Urinary bladder (tissue), 4 donors: ENCODE data around the gene GRK2. TPM values are rescaled to one million over a fixed set of nuclear protein-coding genes. Genes with fewer than 3 reads are reported as not detected.

Source experiments
- DNase-seq: peaks from one replicate; pipeline ENCODE4 v3.0.0-alpha.2; 2015; ENCODE audit errors: extremely low spot score
- H3K27ac ChIP-seq: one replicate; pipeline ENCODE4 v1.5.1; 2013; ENCODE audit warnings: low read depth, mild to moderate bottlenecking, moderate library complexity
- H3K36me3 ChIP-seq: one replicate; pipeline ENCODE4 v1.6.1; 2013; ENCODE audit warnings: mild to moderate bottlenecking, moderate library complexity; ENCODE audit not compliant: insufficient read depth
- H3K4me1 ChIP-seq: one replicate; pipeline ENCODE4 v1.6.1; 2013; ENCODE audit warnings: mild to moderate bottlenecking, moderate library complexity; ENCODE audit not compliant: insufficient read depth
- H3K4me3 ChIP-seq: one replicate; pipeline ENCODE4 v1.5.1; 2013; ENCODE audit warnings: low read depth, low read length
- WGBS: extraction: QIAGEN DNeasy Blood & Tissue Kit; methylation state at CpG from one replicate; pipeline ENCODE4 v1.1.7; 2013; 5-methylcytosine and 5-hydroxymethylcytosine counted together
- polyA plus RNA-seq: library from polyadenylated mRNA; stranded (reverse); fragments of 200-250 nt; gene quantifications from one replicate; pipeline ENCODE4 v1.2.3, GENCODE V29; 2013
- total RNA-seq: library from RNA; depleted of rRNA; stranded (reverse); fragments of >200 nt; gene quantifications from one replicate; pipeline ENCODE4 v1.2.3, GENCODE V29; 2014
- donor health status: healthy with polysubstance abuse.
- donor health status: healthy.

The GRK2 gene
- total and polyA plus RNA-seq, 2 donors: 21.1 to 66.3 TPM

DNA sequence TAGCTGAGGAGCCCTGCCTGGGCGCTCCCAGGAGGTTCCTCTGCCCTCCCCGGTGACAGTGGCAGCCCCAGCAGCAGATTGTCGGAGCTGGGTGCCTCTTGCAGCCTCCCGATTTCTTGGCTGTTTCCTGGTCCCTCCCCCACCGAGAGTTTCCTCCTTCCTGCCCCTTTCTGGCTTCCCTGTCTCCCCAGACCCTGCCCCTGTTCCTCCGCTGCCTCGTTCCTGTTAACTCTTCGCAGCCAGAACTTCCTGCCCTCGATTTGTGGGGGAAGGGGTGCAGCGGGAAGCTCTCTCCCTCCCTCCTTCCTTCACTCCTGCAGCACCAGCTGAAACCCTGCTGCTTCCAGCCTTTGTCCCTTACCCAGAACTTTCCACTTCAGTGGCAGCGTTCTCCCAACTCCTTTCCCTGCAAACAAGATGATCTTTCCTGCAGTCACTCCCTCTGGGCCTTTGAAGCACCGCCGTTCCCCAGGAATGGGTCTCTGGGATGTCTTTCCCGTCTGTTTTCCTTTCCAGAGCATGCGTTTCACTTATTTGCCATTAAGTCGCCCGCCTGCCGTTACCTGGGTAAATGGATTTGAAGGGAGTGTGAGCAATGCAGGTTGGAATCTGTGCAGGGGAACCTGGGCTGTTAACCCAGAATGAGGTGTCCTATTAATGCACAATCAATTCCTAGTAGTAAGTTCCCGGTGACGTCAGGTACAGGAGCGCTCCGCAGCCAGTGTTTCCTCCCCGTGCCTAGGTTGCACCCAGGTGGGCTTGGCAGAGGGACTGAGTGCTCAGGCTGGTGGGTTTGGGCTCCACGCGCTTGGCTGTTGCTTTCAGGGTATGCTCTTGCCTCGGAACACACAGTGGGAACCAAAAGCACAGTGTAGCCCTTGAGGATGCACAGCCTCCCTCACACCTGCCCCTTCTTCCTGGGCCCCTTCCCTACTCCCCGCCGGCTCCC is 4.3 kb downstream of the GRK2 start:
- no peak for DNase-seq
- peak overlapping the region; percentile 61 for H3K27ac ChIP-seq
- WGBS: 41% methylated on average over 28 of the region's 28 CpGs
- no peaks in the 10 kb centered on the region for H3K36me3 ChIP-seq
- H3K4me3 ChIP-seq: peak overlapping the region; percentile 11
- peaks cover 2% of the 10 kb centered on the region for H3K4me1 ChIP-seq

- DNase-seq: no peak
- Histone ChIP-seq H3K4me1 (peaks cover 2% of the 10 kb centered on the region), H3K27ac (no peak overlapping the region), H3K36me3 (no peaks in the 10 kb centered on the region), H3K4me3 (no peak overlapping the region)
- 61% methylated on average over 5 of the region's 5 CpGs for WGBS
Observed at GRCh38 chr11:67271205-67271540, 4.9 kb downstream of the GRK2 start.

DNA sequence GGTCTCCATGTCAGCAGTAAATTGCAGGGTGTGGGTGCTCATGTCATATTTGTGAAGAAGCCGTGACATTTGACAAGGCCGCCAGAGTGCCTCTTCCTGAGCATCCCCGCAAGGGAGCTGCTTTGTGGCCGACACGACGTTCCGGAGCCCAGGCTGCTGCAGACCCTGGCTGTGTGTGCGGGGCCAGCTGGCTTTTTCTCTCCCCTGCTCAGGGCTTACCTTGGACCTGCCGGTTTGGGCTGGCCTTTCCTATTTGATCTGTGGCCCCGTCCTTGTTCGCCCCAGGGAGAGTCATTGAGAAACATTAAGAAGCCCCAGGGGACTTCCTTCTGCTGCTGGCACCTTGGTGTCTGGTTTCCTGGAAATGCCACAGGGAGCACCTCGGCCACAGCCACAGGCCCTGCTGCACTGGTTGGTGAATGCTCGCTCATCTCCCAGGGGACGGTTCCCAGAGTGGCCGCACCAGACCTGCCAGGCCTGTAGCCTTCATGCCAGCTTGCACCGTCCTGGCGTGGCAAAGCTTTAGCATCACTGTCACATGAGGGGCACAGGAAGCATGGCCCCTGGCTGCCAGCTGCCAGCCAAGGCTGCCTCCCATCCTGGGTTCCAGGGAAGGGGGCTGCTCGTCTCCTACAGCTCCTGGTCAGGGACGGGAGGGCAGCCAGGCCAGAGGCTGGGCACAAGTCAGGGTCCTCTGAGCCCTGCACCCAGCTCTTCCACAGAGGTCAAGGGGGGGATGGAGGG is 5.4 kb downstream of the GRK2 start:
- peaks cover 2% of the 10 kb centered on the region for H3K4me1 ChIP-seq
- 65% methylated on average over 19 of the region's 19 CpGs for WGBS
- H3K27ac ChIP-seq: no peak overlapping the region
- no peaks in the 10 kb centered on the region for H3K36me3 ChIP-seq
- no peak overlapping the region for H3K4me3 ChIP-seq
- DNase-seq: no peak

DNA sequence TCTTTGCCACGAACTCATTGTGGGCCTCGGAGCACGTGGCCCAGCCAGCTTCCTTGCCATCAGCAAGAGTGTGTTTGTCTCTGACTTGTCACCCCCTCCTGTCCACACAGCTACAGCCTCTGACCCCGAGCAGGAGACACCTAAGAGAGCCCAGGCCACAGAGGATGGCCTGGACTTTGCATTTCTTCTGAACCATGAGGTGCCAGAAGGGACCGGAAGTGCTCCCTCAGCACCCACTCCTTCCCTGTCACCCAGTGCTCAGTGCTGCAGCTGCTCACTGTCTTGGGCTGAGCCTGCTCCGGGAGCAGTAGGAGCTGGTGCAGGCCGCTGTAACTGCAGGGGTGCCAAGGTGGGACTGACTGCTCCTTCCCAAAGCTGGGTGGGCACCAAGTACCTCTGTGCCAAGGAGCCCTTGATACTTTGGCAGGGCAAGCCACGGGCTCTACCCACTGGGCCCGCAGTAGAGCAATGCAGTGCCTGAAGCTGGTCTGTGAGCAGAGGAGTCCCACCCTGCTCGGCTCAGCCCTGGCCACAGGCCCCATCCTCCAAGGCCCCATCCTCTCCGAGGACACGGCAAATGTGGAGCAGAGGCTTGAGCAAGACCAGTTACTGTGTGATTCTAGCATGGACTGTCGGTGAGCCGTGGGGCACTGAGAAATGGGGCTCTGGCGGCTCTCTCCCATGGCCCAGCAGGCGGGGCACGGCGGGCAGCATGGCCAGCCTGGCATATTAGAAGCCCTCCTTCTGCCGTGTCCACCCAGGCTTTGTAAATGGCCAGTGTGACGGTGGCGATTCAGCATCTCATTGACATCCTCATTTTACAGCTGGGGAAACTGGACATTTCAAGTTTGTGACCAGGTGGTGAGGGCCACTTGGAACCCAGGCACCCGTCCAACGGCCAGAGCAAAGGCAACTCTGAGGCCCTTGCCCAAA is 6.3 kb downstream of the GRK2 start:
- no peak for DNase-seq
- H3K36me3 ChIP-seq: no peaks in the 10 kb centered on the region
- 71% methylated on average over 23 of the region's 23 CpGs for WGBS
- H3K4me3 ChIP-seq: no peak overlapping the region
- H3K27ac ChIP-seq: peak overlapping the region; percentile 35
- peaks cover 2% of the 10 kb centered on the region for H3K4me1 ChIP-seq

DNA sequence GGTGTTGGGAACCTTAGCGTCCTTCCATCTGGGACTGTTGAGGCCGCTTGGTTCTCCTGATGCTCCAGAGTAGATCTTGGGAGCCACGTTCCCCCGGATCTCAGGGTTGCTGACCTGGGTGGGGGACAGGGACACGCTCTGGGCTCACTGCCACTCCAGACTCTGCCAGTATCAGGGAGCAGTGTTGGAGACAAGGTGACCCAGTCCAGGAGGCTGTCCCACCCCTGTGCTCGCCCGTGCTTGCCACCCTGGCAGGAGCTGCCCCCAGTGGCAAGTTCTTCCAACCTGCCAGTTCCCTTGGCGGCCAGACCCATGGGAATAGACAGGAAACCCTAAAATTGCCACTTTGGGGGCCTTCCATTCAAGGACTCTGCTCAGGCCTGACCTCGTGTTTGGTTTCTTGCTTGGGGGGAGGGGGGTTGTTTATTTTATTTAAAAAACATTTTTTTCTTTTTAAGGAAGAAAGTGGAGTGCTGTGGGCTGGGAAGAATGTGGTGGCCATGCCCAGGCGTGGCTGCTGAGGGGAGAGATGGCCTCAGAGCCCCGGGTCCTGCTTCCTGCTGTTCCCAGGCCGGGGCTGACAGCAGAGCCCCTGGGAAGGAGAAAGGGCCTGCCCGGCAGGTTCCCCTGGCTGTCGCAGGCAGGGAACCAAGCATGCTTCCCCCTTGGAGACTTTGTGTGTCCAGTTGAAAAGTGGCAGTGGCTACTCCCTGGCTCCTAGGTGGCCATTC is 7.2 kb downstream of the GRK2 start:
- H3K36me3 ChIP-seq: no peaks in the 10 kb centered on the region
- H3K27ac ChIP-seq: peak overlapping the region; percentile 45
- 51% methylated on average over 14 of the region's 14 CpGs for WGBS
- H3K4me3 ChIP-seq: no peak overlapping the region
- no peak for DNase-seq
- H3K4me1 ChIP-seq: peaks cover 2% of the 10 kb centered on the region

- Histone ChIP-seq H3K27ac (no peak overlapping the region), H3K4me3 (no peak overlapping the region), H3K36me3 (no peaks in the 10 kb centered on the region), H3K4me1 (peaks cover 2% of the 10 kb centered on the region)
- 58% methylated on average over 35 of the region's 35 CpGs for WGBS
- DNase-seq: no peak
Observed at GRCh38 chr11:67274768-67275605, 8.7 kb downstream of the GRK2 start.

GRCh38 chr11:67275606-67276409 is 9.5 kb downstream of the GRK2 start:
- H3K4me3 ChIP-seq: no peak overlapping the region
- peak overlapping the region; percentile 19 for H3K27ac ChIP-seq
- H3K4me1 ChIP-seq: peaks cover 2% of the 10 kb centered on the region
- WGBS: 85% methylated on average over 17 of the region's 17 CpGs
- no peak for DNase-seq
- no peaks in the 10 kb centered on the region for H3K36me3 ChIP-seq

- Histone ChIP-seq H3K36me3 (peaks cover 3% of the 10 kb centered on the region), H3K4me3 (peak overlapping the region; percentile 15), H3K4me1 (no peaks in the 10 kb centered on the region), H3K27ac (peak overlapping the region; percentile 83)
- 22% methylated on average over 16 of the region's 16 CpGs for WGBS
- no peak for DNase-seq
Observed at GRCh38 chr11:67276781-67277230, 10.5 kb downstream of the GRK2 start.

GRCh38 chr11:67277231-67277961 is 11.1 kb downstream of the GRK2 start:
- Histone ChIP-seq H3K4me1 (no peaks in the 10 kb centered on the region), H3K36me3 (peaks cover 4% of the 10 kb centered on the region), H3K27ac (peak overlapping the region; percentile 83), H3K4me3 (peak overlapping the region; percentile 15)
- no peak for DNase-seq
- 13% methylated on average over 24 of the region's 24 CpGs for WGBS

GRCh38 chr11:67278135-67278938 is 12.1 kb downstream of the GRK2 start:
- DNase-seq: no peak

More at GRCh38 chr11:67278135-67278938, 12.1 kb downstream of the GRK2 start:
- peak overlapping the region; percentile 57 for H3K27ac ChIP-seq
- peaks cover 4% of the 10 kb centered on the region for H3K36me3 ChIP-seq
- H3K4me1 ChIP-seq: no peaks in the 10 kb centered on the region
- no peak overlapping the region for H3K4me3 ChIP-seq
- WGBS: 87% methylated on average over 14 of the region's 14 CpGs
